ENCODE data around the gene OR2T2.
A peak's percentile ranks its signal among the peaks of the same experiment; 100 is the strongest.
"Not testable (repeated sequence)": the region's sequence is repeated elsewhere in the genome, so short reads cannot be mapped to it uniquely, and the experiment has no call there.

Gene OR2T2

DNA sequence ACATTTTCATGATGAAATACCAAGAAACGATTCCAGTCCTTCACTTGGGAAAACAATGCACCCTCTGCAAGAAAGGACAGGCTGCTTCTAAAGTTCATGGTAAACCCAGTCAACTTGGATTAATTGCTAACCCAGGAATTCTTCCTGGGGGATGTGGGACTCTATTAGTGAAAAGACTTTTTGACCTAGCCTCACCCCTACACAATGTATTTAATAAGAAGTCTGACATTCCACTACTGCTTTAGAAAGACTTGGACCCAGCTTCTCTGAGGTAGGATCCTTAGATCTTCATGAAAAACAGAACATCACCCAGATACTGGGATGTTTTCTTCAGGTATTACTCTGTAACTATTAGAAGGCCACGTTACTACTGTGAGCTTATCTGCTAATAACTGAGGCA, at the start of gene OR2T2:
OR2T2 (plus strand) TSS at position 239 of the 400 bp plus-strand sequence. CDS start 7,161 bp downstream, outside the sequence.
- not testable (repeated sequence) for DNase-seq (ENCODE audit: low spot score)

DNA sequence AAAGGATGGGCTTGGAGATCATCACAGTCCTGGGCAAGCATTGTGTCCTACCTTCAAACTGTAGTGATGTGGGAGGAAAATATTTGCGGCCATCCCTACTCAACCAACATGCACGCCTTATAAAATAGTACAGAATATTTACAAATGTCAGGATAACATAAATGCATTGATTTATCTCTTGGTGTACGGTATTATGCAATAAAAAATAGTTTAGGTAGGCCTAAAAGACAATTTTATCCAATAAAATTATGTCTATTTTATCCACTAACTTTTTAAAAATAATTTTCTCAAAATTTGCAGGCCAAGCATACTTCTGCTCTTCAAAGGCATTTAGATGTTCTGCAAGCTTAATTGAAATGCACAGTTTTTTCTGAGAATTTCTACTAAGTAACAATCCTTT, 42.7 kb upstream of the OR2T2 start, which contains the start of gene OR2T1:
OR2T1 (plus strand) TSS at position 301 of the 400 bp plus-strand sequence. CDS start 3,100 bp downstream, outside the sequence.
- DNase-seq (ENCODE audit: low spot score) = no peak

DNA sequence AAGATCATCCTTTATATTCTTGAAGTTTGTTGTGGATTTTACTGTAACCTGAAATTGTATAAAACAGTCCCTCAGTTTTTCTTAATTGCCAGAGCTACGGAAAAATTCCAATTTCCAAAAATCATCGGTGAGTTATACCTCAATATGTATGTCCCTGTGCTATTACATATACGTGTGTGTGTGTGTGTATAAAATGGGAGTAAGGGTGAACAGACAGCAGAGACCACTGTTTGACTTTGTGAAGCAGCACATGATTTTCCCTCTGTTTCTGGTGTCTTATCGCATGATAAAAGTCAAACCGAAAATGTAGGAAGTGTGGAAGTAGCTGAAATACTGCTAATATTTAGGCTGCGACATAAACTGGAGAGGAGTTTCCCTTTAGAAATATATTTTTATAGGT, 41.4 kb upstream of the OR2T2 start:
- peak; percentile 18 for DNase-seq (ENCODE audit: low spot score)

DNA sequence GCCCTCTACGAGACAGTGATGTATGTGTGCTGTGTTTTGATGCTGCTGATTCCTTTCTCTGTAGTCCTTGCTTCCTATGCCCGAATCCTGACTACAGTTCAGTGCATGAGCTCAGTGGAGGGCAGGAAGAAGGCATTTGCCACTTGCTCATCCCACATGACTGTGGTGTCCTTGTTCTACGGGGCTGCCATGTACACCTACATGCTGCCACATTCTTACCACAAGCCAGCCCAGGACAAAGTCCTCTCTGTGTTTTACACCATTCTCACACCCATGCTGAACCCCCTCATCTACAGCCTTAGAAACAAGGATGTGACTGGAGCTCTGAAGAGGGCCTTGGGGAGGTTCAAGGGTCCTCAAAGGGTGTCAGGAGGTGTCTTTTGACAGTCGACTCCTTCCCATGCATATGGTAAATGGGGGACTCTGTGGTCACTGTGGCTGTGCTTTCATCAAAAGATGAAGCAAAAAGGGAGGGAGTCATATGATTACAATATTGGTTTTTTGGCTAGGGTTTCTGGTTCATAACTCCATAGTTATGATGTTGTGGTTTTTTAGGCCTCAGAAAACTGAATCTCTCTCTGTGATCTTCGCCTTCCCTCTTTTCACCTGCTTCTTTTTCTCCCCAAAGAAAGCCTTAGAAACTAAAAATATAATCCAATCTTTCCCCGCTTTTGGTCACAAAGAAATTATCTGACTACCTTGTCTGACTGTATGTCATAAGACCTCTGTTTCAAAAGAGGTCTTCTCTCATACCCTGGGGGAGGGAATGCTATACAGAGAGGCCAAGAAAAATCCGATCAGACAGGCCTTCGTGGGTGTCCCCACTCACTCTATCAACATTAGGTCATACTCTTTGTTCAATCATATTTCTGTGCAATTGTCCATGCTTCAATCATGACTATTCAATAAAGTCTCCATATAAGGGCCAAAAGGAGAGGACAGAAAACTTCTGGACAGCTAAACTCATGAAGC, 38.4 kb upstream of the OR2T2 start:
- DNase-seq (ENCODE audit: low spot score) = no peak

- no peak for DNase-seq (ENCODE audit: low spot score)
Observed at GRCh38 chr1:248416226-248416625, 29.2 kb upstream of the OR2T2 start.

- no peak for DNase-seq (ENCODE audit: low spot score)
Observed at GRCh38 chr1:248417854-248418253, 27.6 kb upstream of the OR2T2 start.

DNA sequence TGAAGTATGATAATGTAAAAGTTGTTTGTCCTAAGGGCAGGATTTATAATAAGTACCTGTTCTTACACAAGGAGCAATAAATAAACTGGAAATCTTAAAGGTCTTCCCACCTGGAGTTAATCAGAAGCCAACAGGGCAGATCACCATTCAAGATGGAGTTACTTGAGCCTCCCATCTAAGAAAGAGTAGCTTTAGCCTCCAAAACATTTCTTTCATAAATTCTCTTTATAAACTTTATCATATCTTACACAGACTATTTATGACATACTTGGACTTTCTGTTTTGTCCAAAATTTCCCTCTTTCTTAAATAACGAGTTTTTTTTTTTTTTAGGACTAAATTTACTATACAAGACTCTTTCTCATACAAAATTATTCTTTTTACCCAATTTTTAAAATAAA, 24.1 kb upstream of the OR2T2 start:
- no peak for DNase-seq (ENCODE audit: low spot score)

DNA sequence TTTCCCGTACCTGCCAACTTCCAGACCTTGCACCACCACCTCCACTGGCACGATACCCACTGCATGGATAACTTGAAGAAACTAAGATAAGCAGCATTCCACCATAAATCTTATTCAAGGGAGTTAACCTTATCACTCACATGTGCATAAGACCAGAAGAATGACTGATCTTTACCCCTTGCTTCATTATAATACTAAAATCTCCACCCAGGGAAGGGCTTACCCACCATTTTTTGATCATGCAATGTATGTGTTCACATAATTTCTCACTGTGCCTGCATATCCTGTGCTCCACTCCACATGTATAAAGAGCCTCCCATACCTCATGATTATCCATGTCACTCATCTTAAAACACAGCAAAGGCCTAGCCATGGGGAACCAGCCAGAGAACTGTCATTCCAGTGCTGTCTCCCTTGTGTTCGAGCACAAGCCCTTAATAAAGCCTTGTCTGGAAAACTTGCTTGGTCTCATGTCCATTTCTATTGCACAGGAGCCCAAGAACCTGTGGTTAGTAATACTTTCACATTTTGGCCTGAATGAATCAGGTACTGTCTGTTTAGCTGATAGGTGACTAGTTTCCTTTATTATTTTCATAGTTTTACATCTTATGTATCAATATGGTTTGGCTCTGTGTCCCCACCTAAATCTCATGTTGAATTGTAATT, 17.8 kb upstream of the OR2T2 start:
- DNase-seq (ENCODE audit: low spot score) = not testable (repeated sequence)

DNA sequence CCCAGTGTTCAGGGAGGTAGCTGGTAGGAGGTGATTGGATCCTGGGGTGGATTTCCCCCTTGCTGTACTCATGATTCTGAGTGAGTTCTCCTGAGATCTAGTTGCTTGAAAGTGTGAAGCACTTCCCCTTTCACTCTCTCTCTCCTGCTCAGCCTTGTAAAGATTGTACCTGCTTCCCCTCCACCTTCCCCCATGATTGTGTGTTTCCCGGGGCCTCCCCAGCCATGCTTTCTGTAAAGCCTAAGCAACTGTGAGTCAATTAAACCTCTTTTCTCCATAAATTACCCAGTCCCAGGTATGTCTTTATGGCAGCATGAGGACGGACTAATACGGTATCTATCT, 17.3 kb upstream of the OR2T2 start:
- DNase-seq (ENCODE audit: low spot score) = not testable (repeated sequence)

DNA sequence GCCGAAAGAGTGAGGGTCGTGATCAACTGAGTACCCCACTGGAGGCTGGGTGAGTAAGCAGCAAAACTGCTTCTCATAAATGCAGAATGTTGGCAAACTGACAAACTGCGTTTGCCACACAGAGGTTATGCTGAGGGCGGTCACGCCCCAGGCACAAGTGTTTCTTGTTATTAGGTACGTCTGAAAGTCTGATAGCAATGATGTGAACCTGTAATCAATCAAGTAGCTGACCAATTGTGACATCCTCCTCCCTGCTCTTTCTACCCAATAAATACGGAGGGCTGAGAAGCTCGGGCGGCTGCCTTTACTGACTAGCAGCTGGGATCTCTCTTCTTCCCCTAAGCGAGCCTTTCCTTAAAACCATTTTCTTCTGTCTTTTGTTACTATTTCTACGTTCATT, 13.8 kb upstream of the OR2T2 start:
- not testable (repeated sequence) for DNase-seq (ENCODE audit: low spot score)

DNA sequence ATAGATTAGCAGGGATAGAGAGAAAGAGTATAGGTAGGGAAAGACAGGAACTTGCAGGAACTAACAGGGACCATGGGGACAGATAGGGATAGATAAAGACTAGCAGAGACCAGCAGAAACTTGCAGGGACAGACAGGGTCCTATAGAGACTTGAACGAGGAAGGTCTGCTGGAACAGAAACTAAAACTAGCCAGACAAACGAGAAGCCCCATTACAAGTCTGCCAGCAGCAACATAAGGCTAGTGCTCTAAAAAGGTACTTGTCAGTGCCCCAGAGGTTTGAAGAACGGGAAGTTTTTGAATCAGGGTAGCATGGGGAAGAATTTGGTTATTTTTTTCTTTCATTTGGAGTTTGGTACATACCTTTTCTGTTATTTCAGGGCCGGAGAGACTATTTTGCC, 13.2 kb upstream of the OR2T2 start:
- not testable (repeated sequence) for DNase-seq (ENCODE audit: low spot score)

DNA sequence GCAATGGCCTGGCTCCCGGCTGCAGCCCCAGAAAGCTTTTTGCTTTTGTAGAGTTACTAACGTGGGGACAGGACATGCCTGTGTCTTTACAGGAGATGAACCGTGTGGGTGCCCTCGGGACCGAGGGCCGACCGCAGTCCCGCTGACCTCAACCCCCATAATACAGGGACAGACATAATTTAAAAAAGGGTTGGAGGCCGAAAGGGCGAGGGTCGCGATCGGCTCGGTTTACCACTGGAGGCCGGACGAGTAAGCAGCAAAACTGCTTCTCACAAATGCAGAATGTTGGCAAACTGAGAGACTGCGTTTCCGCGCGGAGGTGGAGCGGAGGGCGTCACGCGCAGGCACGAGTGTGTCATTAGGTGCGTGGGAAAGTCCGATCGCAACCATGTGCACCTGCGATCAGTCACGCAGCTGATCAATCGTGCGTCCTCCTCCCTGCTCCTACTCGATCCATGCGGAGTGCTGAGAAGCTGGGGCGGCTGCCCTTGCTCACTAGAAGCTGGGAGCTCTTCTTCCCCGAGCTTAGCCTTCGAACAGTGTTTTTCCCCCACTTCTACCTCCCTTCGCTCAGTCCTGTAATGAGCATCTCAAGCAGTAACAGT, 11.5 kb upstream of the OR2T2 start:
- not testable (repeated sequence) for DNase-seq (ENCODE audit: low spot score)

GRCh38 chr1:248434913-248435312, 10.5 kb upstream of the OR2T2 start:
- DNase-seq (ENCODE audit: low spot score) = not testable (repeated sequence)

DNA sequence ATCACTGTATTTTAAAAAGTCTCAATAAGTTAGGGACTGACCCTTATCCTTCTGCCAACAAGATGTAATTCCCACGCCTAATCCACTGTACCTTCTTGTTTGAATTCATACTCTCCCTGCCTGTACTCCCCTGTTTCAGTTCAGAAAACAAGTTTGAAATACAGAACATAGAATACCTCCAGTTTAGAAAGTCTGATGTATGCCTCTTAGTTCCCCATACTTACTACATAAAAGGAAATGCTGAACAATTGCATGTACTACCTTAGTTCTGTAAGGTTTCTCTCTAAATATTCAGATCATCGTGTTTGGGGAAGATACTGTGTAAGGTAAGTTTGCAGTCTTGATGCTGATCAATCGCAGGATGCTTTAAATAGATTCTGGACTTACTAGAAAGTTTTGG, 9.1 kb upstream of the OR2T2 start:
- not testable (repeated sequence) for DNase-seq (ENCODE audit: low spot score)

DNA sequence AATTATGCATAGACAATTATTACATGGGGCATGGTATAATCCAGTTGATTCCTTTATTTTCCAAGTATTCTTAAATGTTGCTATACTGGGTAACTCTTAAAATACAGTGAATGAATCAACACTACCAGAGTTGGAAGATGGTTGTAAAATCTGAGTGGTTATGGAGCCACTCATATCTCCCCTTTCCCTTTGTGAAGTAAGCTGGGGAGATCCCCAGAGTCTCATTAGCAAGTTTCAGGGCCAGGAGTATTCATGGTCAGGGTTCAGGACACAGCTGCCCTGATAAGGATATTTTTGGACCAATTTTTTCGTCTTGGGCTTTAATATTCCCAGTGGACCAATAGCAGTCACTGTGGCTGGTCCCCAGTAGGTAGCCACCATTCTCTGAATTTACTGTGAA, 6.8 kb upstream of the OR2T2 start:
- not testable (repeated sequence) for DNase-seq (ENCODE audit: low spot score)

GRCh38 chr1:248439283-248439682, 6.2 kb upstream of the OR2T2 start:
- not testable (repeated sequence) for DNase-seq (ENCODE audit: low spot score)

DNA sequence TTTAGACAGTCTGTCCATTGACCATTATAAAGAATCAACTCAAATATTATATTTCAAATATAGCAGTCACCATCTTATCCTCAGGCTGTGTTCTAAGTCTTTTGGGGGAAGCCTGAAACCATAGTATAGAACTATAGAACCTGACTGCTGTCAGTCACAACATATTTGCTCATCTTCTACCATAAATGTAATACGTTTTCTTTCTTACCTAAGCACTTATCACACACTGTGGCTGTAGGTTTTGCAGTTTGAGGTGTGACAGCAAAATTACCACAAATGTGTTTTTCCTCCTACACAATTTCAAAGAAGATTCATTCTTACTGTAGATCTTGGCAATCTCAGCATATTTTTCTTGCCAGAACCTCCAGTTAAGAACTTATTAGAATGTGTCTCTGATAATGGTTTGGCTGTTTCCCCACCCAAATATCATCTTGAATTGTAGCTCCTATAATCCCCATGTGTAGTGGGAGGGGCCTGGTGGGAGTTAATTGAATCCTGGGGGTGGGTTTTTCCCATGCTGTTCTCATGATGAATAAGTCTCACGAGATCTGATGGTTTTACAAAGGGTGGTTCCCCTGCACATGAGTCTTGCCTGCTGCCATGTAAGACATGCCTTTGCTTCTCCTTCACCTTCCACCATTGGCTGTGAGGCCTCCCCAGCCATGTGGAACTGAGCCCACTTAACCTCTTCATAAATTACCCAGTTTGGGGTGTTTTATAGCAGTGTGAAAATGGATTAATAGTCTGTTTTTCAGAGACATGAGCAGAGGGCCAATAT, 2.7 kb upstream of the OR2T2 start:
- DNase-seq (ENCODE audit: low spot score) = not testable (repeated sequence)

DNA sequence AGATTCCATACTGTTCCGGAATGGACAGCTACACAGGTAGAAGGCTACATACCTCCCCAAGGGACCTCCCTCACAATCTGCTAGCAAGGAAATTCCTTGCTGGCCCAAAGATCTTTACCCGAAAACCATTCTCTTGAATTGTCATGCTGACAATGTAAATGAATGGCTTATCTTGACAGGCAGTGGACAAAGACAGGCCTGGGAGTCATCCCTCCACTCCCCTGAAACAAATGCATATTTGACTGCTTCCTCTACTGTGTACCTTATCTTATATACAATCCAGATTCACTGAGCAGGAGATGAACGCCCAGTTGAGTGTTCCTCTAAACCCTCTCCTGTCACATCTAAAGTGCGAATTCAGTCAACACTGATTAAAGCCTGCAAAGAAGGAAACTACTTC, 834 bp upstream of the OR2T2 start:
- DNase-seq (ENCODE audit: low spot score) = not testable (repeated sequence)

GRCh38 chr1:248448409-248449074, 3.1 kb downstream of the OR2T2 start:
- not testable (repeated sequence) for DNase-seq (ENCODE audit: low spot score)

DNA sequence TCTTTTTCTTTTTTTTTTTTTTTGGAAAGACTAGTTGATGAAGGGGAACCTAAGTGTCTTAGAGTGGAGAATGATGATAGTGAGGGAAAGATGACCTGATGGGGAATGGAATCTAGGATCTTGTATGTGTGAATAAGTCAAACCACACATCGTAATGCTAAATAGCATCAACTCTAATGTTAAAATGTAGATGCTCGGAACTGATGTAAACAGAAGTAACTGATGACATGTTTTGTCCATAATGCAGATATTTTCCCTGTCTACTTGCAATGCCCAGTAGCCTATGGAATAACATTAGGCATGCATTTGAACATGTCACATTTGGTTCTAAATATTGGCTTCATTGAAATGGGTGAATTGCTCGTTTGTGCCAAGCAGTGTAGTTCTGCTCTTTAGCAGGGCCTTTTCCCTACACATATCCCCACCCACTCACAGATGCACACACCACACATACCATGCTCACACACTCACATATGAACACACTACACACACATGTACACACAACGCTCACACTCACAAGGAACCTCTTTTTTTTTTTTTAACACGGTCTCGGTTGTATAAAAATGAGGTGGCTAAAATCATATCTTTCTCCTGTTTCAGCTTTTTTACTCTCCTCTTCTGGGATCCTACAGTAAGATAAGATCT, 4.5 kb downstream of the OR2T2 start:
- not testable (repeated sequence) for DNase-seq (ENCODE audit: low spot score)
